Smooth muscle cell (in vitro differentiated cells): ENCODE measurements around the gene ADAM10. TPM values are rescaled to one million over a fixed set of nuclear protein-coding genes. Genes with fewer than 3 reads are reported as not detected.

Experiments
- DNase-seq: peaks from one replicate; lab custom pipeline; 2025; ENCODE audit not compliant: unreplicated experiment; lab: John Stamatoyannopoulos, UW
- H2AFZ ChIP-seq: fragments of 200-600 bp; sonication (generic); 2 replicates; pipeline ENCODE4 v1.6.0; 2016; ENCODE audit warnings: antibody characterized with exemption, low read depth, mild to moderate bottlenecking
- H3F3A ChIP-seq: fragments of 200-600 bp; sonication (generic); 2 replicates; pipeline ENCODE4 v1.6.0; 2017; ENCODE audit warnings: antibody characterized with exemption, low read depth
- H3K27ac ChIP-seq: fragments of 200-600 bp; sonication (generic); 2 replicates; pipeline ENCODE4 v1.5.1; 2016; ENCODE audit warnings: low read depth, mild to moderate bottlenecking
- H3K27me3 ChIP-seq: fragments of 200-600 bp; sonication (generic); 2 replicates; pipeline ENCODE4 v1.6.1; 2016; ENCODE audit warnings: low read depth, mild to moderate bottlenecking
- H3K36me3 ChIP-seq: fragments of 200-600 bp; sonication (generic); 2 replicates; pipeline ENCODE4 v1.5.1; 2016; ENCODE audit warnings: low read depth
- H3K4me1 ChIP-seq: fragments of 200-600 bp; sonication (generic); 2 replicates; pipeline ENCODE4 v1.5.1; 2016; ENCODE audit warnings: low read depth
- H3K4me2 ChIP-seq: fragments of 200-600 bp; sonication (generic); 2 replicates; pipeline ENCODE4 v1.6.0; 2016; ENCODE audit warnings: mild to moderate bottlenecking
- H3K4me3 ChIP-seq: fragments of 200-600 bp; sonication (generic); 2 replicates; pipeline ENCODE4 v1.5.1; 2016; ENCODE audit warnings: mild to moderate bottlenecking
- H3K79me2 ChIP-seq: fragments of 200-600 bp; sonication (generic); 2 replicates; pipeline ENCODE4 v1.6.0; 2016; ENCODE audit warnings: low read depth, mild to moderate bottlenecking
- H3K9ac ChIP-seq: fragments of 200-600 bp; sonication (generic); 2 replicates; pipeline ENCODE4 v1.6.0; 2016; ENCODE audit warnings: low read depth
- H3K9me3 ChIP-seq: fragments of 200-600 bp; sonication (generic); replicated peaks from 2 replicates; pipeline ENCODE4 v1.5.1; 2016; ENCODE audit warnings: low read depth
- H4K20me1 ChIP-seq: fragments of 200-600 bp; sonication (generic); 2 replicates; pipeline ENCODE4 v1.6.0; 2016; ENCODE audit warnings: low read depth
- WGBS: methylation state at CpG from one replicate; pipeline ENCODE4 v1.1.7; 2016; ENCODE audit warnings: low lambda C conversion rate; 5-methylcytosine and 5-hydroxymethylcytosine counted together
- polyA plus RNA-seq: library from polyadenylated mRNA; unstranded; fragments of >200 nt; fragmentation: Nextera tagmentation; extraction: Ambion mirVana; gene quantifications from 2 replicates; pipeline ENCODE4 v1.2.1, GENCODE V29; 2016
- total RNA-seq: library from RNA; depleted of rRNA; stranded (reverse); fragments of >200 nt; gene quantifications from 2 replicates; pipeline ENCODE4 v1.2.3, GENCODE V29; 2014
- TF ChIP-seq, protein P1 (sequence below): fragments of 200-600 bp; sonication (generic); IDR thresholded peaks from 2 replicates; pipeline ENCODE4 v1.5.1; 2017; ENCODE audit warnings: borderline replicate concordance, mild to moderate bottlenecking, antibody characterized with exemption; ENCODE audit not compliant: insufficient read depth, poor library complexity, severe bottlenecking

ADAM10 gene
- total and polyA plus RNA-seq, 2 experiments from 2014 or later: 168 to 200 TPM

DNA sequence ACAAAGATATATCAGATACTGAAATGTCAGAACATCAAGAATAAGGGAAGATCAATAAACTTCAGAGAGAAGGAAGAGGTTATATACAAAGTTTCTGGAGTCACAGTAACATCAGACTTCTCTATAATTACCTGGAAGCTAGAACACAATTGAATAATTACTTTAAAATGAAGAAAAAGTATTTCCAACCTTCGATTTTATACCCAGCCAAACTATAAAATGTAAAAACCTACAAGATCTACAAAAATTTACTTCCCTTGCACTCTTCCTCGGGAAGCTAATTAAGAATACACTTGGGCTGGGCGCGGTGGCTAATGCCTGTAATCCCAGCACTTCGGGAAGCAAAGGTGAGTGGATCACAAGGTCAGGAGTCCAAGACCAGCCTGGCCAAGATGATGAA is 15.0 kb upstream of the ADAM10 start:
- WGBS: 100% methylated on average over 5 of the region's 5 CpGs
- Histone ChIP-seq H2AFZ (no peak overlapping the region), H3K27me3 (no peaks in the 10 kb centered on the region), H3K4me1 (no peaks in the 10 kb centered on the region), H4K20me1 (no peaks in the 10 kb centered on the region), H3K4me3 (no peak overlapping the region), H3K36me3 (peaks cover 4% of the 10 kb centered on the region), H3K79me2 (no peaks in the 10 kb centered on the region), H3K9me3 (no peaks in the 10 kb centered on the region), H3F3A (no peaks in the 10 kb centered on the region), H3K27ac (no peak overlapping the region), H3K9ac (no peak overlapping the region), H3K4me2 (no peak overlapping the region)
- TF ChIP-seq, protein P1, sequence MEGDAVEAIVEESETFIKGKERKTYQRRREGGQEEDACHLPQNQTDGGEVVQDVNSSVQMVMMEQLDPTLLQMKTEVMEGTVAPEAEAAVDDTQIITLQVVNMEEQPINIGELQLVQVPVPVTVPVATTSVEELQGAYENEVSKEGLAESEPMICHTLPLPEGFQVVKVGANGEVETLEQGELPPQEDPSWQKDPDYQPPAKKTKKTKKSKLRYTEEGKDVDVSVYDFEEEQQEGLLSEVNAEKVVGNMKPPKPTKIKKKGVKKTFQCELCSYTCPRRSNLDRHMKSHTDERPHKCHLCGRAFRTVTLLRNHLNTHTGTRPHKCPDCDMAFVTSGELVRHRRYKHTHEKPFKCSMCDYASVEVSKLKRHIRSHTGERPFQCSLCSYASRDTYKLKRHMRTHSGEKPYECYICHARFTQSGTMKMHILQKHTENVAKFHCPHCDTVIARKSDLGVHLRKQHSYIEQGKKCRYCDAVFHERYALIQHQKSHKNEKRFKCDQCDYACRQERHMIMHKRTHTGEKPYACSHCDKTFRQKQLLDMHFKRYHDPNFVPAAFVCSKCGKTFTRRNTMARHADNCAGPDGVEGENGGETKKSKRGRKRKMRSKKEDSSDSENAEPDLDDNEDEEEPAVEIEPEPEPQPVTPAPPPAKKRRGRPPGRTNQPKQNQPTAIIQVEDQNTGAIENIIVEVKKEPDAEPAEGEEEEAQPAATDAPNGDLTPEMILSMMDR: no peak
- DNase-seq: no peak

DNA sequence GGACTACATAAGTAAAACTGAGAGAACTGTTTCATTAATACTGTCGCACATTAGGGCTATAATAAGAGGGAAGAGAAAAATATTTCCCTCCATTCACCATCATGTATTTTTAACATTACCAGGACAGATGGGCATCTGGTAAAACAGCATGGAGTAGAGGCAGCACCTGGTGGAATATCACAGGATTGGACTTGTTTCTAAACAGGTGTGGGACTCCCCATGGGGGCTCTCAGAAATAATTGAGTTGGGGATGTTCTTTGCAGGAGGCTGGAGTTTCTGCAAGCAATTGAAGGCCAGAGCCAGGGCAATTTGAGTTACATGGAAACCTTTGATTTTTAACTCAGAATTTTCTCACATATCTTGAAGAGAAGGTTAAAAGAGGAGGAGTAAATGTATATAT is 13.2 kb upstream of the ADAM10 start:
- Histone ChIP-seq H3K4me2 (no peak overlapping the region), H3K36me3 (peaks cover 4% of the 10 kb centered on the region), H3K4me1 (no peaks in the 10 kb centered on the region), H3K4me3 (no peak overlapping the region), H3F3A (no peaks in the 10 kb centered on the region), H3K9me3 (no peaks in the 10 kb centered on the region), H3K27me3 (no peaks in the 10 kb centered on the region), H3K9ac (no peak overlapping the region), H3K27ac (no peak overlapping the region), H3K79me2 (no peaks in the 10 kb centered on the region), H4K20me1 (no peaks in the 10 kb centered on the region), H2AFZ (no peak overlapping the region)
- TF ChIP-seq, protein P1: no peak
- no peak for DNase-seq
- WGBS: 93% methylated on average over 1 of the region's 1 CpG

DNA sequence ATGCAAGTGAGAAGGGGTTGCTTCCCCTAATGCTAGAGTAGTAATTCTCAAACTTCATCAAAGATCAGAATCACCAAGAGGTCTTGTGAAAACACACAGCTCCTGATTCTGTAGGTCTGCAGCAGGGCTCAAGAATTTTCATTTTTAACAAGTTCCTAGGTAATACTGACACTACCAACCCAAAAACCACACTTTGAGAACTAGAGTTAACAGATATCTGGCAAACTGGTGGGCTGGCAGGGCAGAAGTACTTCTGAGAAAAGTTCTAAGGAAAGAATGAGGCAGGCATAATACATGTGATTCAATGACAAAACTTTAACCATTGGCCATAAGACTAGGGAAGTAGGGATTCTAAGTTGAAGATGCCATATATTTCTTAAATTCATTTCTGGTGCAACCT is 12.8 kb upstream of the ADAM10 start:
- Histone ChIP-seq H3K9me3 (no peaks in the 10 kb centered on the region), H3K27ac (no peak overlapping the region)

DNA sequence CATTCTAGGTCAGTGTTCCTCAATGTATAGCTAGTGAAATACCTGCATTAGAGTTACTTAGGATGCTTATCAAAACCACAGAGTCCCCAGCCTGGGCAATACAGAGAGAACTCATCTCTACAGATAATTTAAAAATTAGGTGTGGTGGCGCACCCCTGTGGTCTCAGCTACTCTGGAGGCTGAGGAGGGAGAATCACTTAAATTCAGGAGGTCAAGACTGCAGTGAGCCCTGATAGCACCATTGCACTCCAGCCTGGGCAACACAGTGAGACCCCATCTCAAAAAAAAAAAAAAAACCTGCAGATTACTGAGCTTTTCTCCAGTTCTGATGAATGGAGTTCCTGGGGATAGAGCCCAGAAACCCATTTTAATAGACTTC is 11.5 kb upstream of the ADAM10 start:
- H3K4me3 ChIP-seq: no peak overlapping the region

More for the DNA sequence above, 12.8 kb upstream of the ADAM10 start:
- no peak overlapping the region for H3K4me3 ChIP-seq
- H3K36me3 ChIP-seq: peaks cover 4% of the 10 kb centered on the region
- DNase-seq: no peak
- H2AFZ ChIP-seq: no peak overlapping the region
- H3K4me1 ChIP-seq: no peaks in the 10 kb centered on the region
- H3K9ac ChIP-seq: no peak overlapping the region
- no peaks in the 10 kb centered on the region for H3K27me3 ChIP-seq
- no peaks in the 10 kb centered on the region for H4K20me1 ChIP-seq
- TF ChIP-seq, protein P1: no peak
- H3K4me2 ChIP-seq: no peak overlapping the region
- H3K79me2 ChIP-seq: no peaks in the 10 kb centered on the region
- H3F3A ChIP-seq: no peaks in the 10 kb centered on the region

More for the DNA sequence above, 11.5 kb upstream of the ADAM10 start:
- H3K4me1 ChIP-seq: no peaks in the 10 kb centered on the region
- no peak overlapping the region for H2AFZ ChIP-seq
- H3K36me3 ChIP-seq: peaks cover 4% of the 10 kb centered on the region
- no peak overlapping the region for H3K4me2 ChIP-seq
- WGBS: 100% methylated on average over 1 of the region's 1 CpG
- H4K20me1 ChIP-seq: no peaks in the 10 kb centered on the region
- no peak overlapping the region for H3K27ac ChIP-seq
- H3K9me3 ChIP-seq: no peaks in the 10 kb centered on the region
- no peak for DNase-seq
- no peaks in the 10 kb centered on the region for H3K27me3 ChIP-seq
- no peak overlapping the region for H3K9ac ChIP-seq
- TF ChIP-seq, protein P1: no peak
- no peaks in the 10 kb centered on the region for H3F3A ChIP-seq
- no peaks in the 10 kb centered on the region for H3K79me2 ChIP-seq
